Measurements from ENCODE around the gene ARMC8.

GRCh38 chr3:138307899-138308298 lies 120.8 kb downstream of the ARMC8 start:
- TF ChIP-seq POLR2A (IDR thresholded peaks at IDR 0.05; ENCODE audit: low read depth) (no peak), CTCF (IDR thresholded peaks at IDR 0.05) (no peak), POLR2AphosphoS5 (IDR thresholded peaks at IDR 0.05) (no peak), EP300 (IDR thresholded peaks at IDR 0.05) (no peak)
